Ishikawa (cell line): Measurements from ENCODE around the gene TMPRSS12.

ENCODE experiments used
- CEBPB ChIP-seq: IDR thresholded peaks from 2 replicates; pipeline ENCODE4 v1.6.1; 2012
- CREB1 ChIP-seq: IDR thresholded peaks from 2 replicates; pipeline ENCODE4 v1.6.1; 2012; ENCODE audit warnings: low read depth
- EGR1 ChIP-seq: IDR thresholded peaks from 2 replicates; pipeline ENCODE4 v1.6.1; 2012
- EP300 ChIP-seq: IDR thresholded peaks from 2 replicates; pipeline ENCODE4 v1.6.1; 2012; ENCODE audit warnings: borderline replicate concordance
- FOXM1 ChIP-seq: IDR thresholded peaks from 2 replicates; pipeline ENCODE4 v1.6.1; 2012; ENCODE audit warnings: low read depth, borderline replicate concordance
- NFIC ChIP-seq: IDR thresholded peaks from 2 replicates; pipeline ENCODE4 v1.6.1; 2012
- RAD21 ChIP-seq: IDR thresholded peaks from 2 replicates; pipeline ENCODE4 v1.6.1; 2012; ENCODE audit warnings: low read depth
- REST ChIP-seq: IDR thresholded peaks from 2 replicates; pipeline ENCODE4 v1.6.1; 2012; ENCODE audit warnings: low read depth, mild to moderate bottlenecking
- TAF1 ChIP-seq: IDR thresholded peaks from 2 replicates; pipeline ENCODE4 v1.6.1; 2012; ENCODE audit warnings: low read depth, mild to moderate bottlenecking
- TCF12 ChIP-seq: IDR thresholded peaks from 2 replicates; pipeline ENCODE4 v1.6.1; 2012; ENCODE audit warnings: low read depth
- TEAD4 ChIP-seq: IDR thresholded peaks from 2 replicates; pipeline ENCODE4 v1.6.1; 2012
- USF1 ChIP-seq: IDR thresholded peaks from 2 replicates; pipeline ENCODE4 v1.6.1; 2012
- YY1 ChIP-seq: IDR thresholded peaks from 2 replicates; pipeline ENCODE4 v1.6.1; 2012; ENCODE audit warnings: low read depth
- ZBTB7A ChIP-seq: IDR thresholded peaks from 2 replicates; pipeline ENCODE4 v1.6.1; 2012; ENCODE audit warnings: low read depth
- TF ChIP-seq, protein P1 (sequence below): IDR thresholded peaks from 2 replicates; pipeline ENCODE4 v1.6.1; 2012

Gene TMPRSS12

GRCh38 chr12:50842637-50843493, at the start of gene TMPRSS12:
Gene TMPRSS12 (plus strand): TSS chr12:50842926. CDS start chr12:50842965, 39 bp downstream.
- TF ChIP-seq USF1 (no peak), NFIC (no peak), TAF1 (no peak), EGR1 (no peak), REST (no peak), EP300 (no peak), TEAD4 (no peak), RAD21 (no peak), YY1 (no peak), CEBPB (no peak), CREB1 (no peak)
- TF ChIP-seq, protein P1, sequence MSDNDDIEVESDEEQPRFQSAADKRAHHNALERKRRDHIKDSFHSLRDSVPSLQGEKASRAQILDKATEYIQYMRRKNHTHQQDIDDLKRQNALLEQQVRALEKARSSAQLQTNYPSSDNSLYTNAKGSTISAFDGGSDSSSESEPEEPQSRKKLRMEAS, result no peak

DNA sequence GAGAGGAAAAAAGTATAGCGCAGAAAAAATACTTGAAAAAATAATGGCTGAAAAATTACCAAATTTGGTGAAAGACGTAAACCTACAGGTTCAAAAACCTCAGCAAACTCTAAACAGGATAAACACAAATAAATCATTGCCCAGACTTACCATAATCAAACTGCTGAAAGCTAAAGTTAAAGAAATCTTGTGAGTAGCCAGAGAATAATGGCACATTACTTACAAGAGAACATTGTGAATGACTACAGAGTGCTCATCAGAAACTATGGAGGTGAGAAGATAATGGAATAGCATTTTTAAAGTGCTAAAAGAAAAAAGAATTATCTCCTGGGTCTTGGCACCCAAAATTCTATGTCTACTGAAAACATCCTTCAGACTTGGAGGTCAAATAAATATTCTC, 42.8 kb upstream of the TMPRSS12 start:
- TF ChIP-seq EGR1 (no peak), CEBPB (no peak)

DNA sequence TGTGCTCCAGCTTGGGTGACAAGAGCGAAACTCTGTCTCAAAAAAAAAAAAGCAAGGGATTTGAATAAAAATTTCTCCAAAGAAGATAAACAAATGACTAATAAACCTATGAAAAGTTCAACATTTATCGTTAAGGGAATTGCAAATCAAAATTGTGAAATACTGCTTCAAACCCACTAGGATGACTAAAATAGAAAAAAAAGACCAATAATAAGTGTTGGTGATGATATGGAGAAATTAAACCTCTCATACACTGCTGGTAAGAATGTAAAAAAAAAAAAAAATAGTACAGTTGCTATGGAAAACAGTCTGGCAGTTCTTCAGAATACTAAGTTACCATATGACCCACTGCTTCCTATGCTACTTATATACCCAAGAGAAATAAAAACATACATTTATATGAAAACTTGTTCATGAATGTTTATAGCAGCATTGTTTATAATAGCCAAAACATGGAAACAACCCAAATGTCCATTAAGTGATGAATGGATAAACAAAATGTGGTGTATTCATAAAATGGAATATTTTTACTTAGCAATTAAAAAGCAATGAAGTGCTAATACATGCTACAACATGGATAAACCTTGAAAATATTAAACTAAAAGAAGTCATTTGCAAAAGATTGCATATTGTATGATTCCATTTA, 39.4 kb upstream of the TMPRSS12 start:
- TF ChIP-seq YY1 (no peak), TCF12 (no peak), TAF1 (no peak), FOXM1 (no peak), CREB1 (no peak), EGR1 (no peak), CEBPB (no peak), TEAD4 (no peak), NFIC (no peak), USF1 (no peak), RAD21 (no peak), EP300 (no peak), ZBTB7A (no peak), REST (no peak)
- TF ChIP-seq, protein P1, result no peak

DNA sequence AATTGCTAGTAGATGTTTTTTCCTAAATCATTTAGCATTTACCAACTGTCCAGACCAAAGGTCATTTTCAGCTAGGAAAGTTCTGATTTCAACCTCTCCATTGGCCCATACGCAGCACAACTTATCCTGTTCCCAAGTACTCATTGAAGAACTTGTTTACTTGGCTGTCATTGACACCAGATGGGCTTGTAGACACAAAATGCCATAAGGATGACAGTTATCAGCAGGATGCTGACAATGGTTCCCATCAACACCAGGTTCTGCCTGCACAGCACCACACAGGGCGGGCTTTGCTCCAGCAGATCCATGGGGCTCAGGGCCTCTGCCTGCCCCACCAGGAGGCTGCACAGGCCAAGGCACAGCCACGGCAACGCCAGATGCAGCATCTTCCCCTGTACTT, 36.5 kb upstream of the TMPRSS12 start:
- TF ChIP-seq NFIC (no peak), TEAD4 (no peak), ZBTB7A (no peak), YY1 (no peak), REST (no peak)
